ENCODE results near the gene B4GALT2.

The B4GALT2 gene

GRCh38 chr1:43936431-43937151, 42.4 kb upstream of the B4GALT2 start:
- TF ChIP-seq CTCF (IDR thresholded peaks at IDR 0.05; ENCODE audit: insufficient read depth, low read length, poor library complexity, severe bottlenecking) (no peak), EZH2phosphoT487 (conservative IDR thresholded peaks at IDR 0.05; ENCODE audit: low read length) (no peak)
- Histone ChIP-seq H3F3A (ENCODE audit: insufficient read depth) (no peaks in the 10 kb centered on the region), H3K79me2 (ENCODE audit: insufficient read depth, low read length) (no peaks in the 10 kb centered on the region), H2AFZ (ENCODE audit: low read depth, low read length, severe bottlenecking) (no peak overlapping the region), H3K27me3 (ENCODE audit: low read length) (no peaks in the 10 kb centered on the region), H3K4me3 (ENCODE audit: insufficient read depth, low read length, poor library complexity, severe bottlenecking) (no peak overlapping the region), H3K9me3 (ENCODE audit: insufficient read depth, low read length) (no peaks in the 10 kb centered on the region), H3K27ac (ENCODE audit: low read depth, low read length) (no peak overlapping the region), H3K4me2 (ENCODE audit: low read depth, low read length, poor library complexity, severe bottlenecking) (no peak overlapping the region), H3K36me3 (ENCODE audit: low read length) (no peaks in the 10 kb centered on the region), H3K9me2 (replicated peaks; ENCODE audit: insufficient read depth, low read length) (no peaks in the 10 kb centered on the region), H3K9ac (ENCODE audit: low read length) (no peak overlapping the region), H4K20me1 (ENCODE audit: low read depth, low read length) (no peaks in the 10 kb centered on the region)

- Histone ChIP-seq H4K20me1 (ENCODE audit: low read depth, low read length) (no peaks in the 10 kb centered on the region), H3K9me2 (replicated peaks; ENCODE audit: insufficient read depth, low read length) (no peaks in the 10 kb centered on the region), H2AFZ (ENCODE audit: low read depth, low read length, severe bottlenecking) (no peak overlapping the region), H3K4me2 (ENCODE audit: low read depth, low read length, poor library complexity, severe bottlenecking) (no peak overlapping the region), H3K9me3 (ENCODE audit: insufficient read depth, low read length) (no peaks in the 10 kb centered on the region), H3K27me3 (ENCODE audit: low read length) (no peaks in the 10 kb centered on the region), H3K4me3 (ENCODE audit: insufficient read depth, low read length, poor library complexity, severe bottlenecking) (no peak overlapping the region), H3F3A (ENCODE audit: insufficient read depth) (no peaks in the 10 kb centered on the region), H3K27ac (ENCODE audit: low read depth, low read length) (no peak overlapping the region), H3K36me3 (ENCODE audit: low read length) (no peaks in the 10 kb centered on the region), H3K9ac (ENCODE audit: low read length) (no peak overlapping the region), H3K79me2 (ENCODE audit: insufficient read depth, low read length) (no peaks in the 10 kb centered on the region)
- TF ChIP-seq EZH2phosphoT487 (conservative IDR thresholded peaks at IDR 0.05; ENCODE audit: low read length) (no peak), CTCF (IDR thresholded peaks at IDR 0.05; ENCODE audit: insufficient read depth, low read length, poor library complexity, severe bottlenecking) (no peak)
These were observed 41.7 kb upstream of the B4GALT2 start for GRCh38 chr1:43937179-43937865.

- no peaks in the 10 kb centered on the region for H3K79me2 ChIP-seq (ENCODE audit: insufficient read depth, low read length)
- TF ChIP-seq EZH2phosphoT487 (conservative IDR thresholded peaks at IDR 0.05; ENCODE audit: low read length) (no peak), CTCF (IDR thresholded peaks at IDR 0.05; ENCODE audit: insufficient read depth, low read length, poor library complexity, severe bottlenecking) (no peak)
- no peaks in the 10 kb centered on the region for H3K9me3 ChIP-seq (ENCODE audit: insufficient read depth, low read length)
- H3K27me3 ChIP-seq (ENCODE audit: low read length): no peaks in the 10 kb centered on the region
- H4K20me1 ChIP-seq (ENCODE audit: low read depth, low read length): no peaks in the 10 kb centered on the region
- no peaks in the 10 kb centered on the region for H3K9me2 ChIP-seq (replicated peaks; ENCODE audit: insufficient read depth, low read length)
- no peaks in the 10 kb centered on the region for H3K36me3 ChIP-seq (ENCODE audit: low read length)
- no peak overlapping the region for H3K4me3 ChIP-seq (ENCODE audit: insufficient read depth, low read length, poor library complexity, severe bottlenecking)
- no peak overlapping the region for H3K4me2 ChIP-seq (ENCODE audit: low read depth, low read length, poor library complexity, severe bottlenecking)
- no peak overlapping the region for H3K9ac ChIP-seq (ENCODE audit: low read length)
- H3F3A ChIP-seq (ENCODE audit: insufficient read depth): no peaks in the 10 kb centered on the region
- H2AFZ ChIP-seq (ENCODE audit: low read depth, low read length, severe bottlenecking): no peak overlapping the region
- H3K27ac ChIP-seq (ENCODE audit: low read depth, low read length): no peak overlapping the region
These were observed 40.6 kb upstream of the B4GALT2 start for GRCh38 chr1:43938383-43938782.
